Caco-2 (cell line): ENCODE data around the gene MBL2. TPM values are rescaled to one million over a fixed set of nuclear protein-coding genes. Genes with fewer than 3 reads are reported as not detected.

Source experiments
- BruUV-seq: library from RNA; stranded (reverse); fragments of 400-500 nt; replicated peaks from 2 replicates; lab custom pipeline; 2021; lab: Mats Ljungman, UMichigan
- CTCF ChIA-PET: fragments of 300-600 bp; sonication (Branson Sonifier 250); formaldehyde crosslinking; loops from one replicate; lab custom pipeline; 2022; ENCODE audit warnings: antibody characterized with exemption; lab: Charles Lee
- POLR2A ChIA-PET: fragments of 300-600 bp; sonication (Branson Sonifier 250); formaldehyde crosslinking; loops from one replicate; lab custom pipeline; 2022; ENCODE audit warnings: antibody characterized with exemption; lab: Charles Lee
- DNase-seq, 2 experiments: peaks; one replicate each; pipeline versions ENCODE4 v3.0.0 to v3.0.0-alpha.2; 2020 to 2022
- H3K27me3 ChIP-seq: replicated peaks from 2 replicates; pipeline ENCODE4 v1.6.0; 2011; ENCODE audit warnings: low read length; ENCODE audit not compliant: control insufficient read depth, insufficient read depth
- H3K36me3 ChIP-seq: 2 replicates; pipeline ENCODE4 v1.5.1; 2011; ENCODE audit warnings: low read length; ENCODE audit not compliant: control insufficient read depth, insufficient read depth
- H3K4me1 ChIP-seq: fragments of 250-450 bp; sonication (Bioruptor Pico); 2 replicates; pipeline ENCODE4 v1.5.1; 2020; ENCODE audit warnings: mild to moderate bottlenecking
- H3K4me3 ChIP-seq: 2 replicates; pipeline ENCODE4 v1.5.1; 2011; ENCODE audit warnings: low read depth, mild to moderate bottlenecking, control low read depth, low read length
- H3K9me3 ChIP-seq: fragments of 250-450 bp; sonication (Bioruptor Pico); 2 replicates; pipeline ENCODE4 v1.5.1; 2020; ENCODE audit warnings: mild to moderate bottlenecking, moderate library complexity
- H3K27ac Mint-ChIP-seq: one replicate; pipeline ENCODE4 v1.8.0; 2022; ENCODE audit warnings: mixed read lengths; ENCODE audit not compliant: unreplicated experiment
- H3K27me3 Mint-ChIP-seq: one replicate; pipeline ENCODE4 v1.8.0; 2022; ENCODE audit warnings: mixed read lengths; ENCODE audit not compliant: insufficient read depth, unreplicated experiment
- H3K36me3 Mint-ChIP-seq: one replicate; pipeline ENCODE4 v1.8.0; 2022; ENCODE audit warnings: mild to moderate bottlenecking, mixed read lengths; ENCODE audit not compliant: insufficient read depth, unreplicated experiment
- H3K4me1 Mint-ChIP-seq: one replicate; pipeline ENCODE4 v1.8.0; 2022; ENCODE audit warnings: low read depth, mixed read lengths; ENCODE audit not compliant: unreplicated experiment
- H3K4me3 Mint-ChIP-seq: one replicate; pipeline ENCODE4 v1.8.0; 2022; ENCODE audit warnings: mild to moderate bottlenecking, moderate library complexity, mixed read lengths; ENCODE audit not compliant: unreplicated experiment
- H3K9me3 Mint-ChIP-seq: one replicate; pipeline ENCODE4 v1.8.0; 2022; ENCODE audit warnings: mixed read lengths; ENCODE audit not compliant: unreplicated experiment
- intact Hi-C: fragments of 100-400 bp; cut with micrococcal nuclease; formaldehyde crosslinking; loops from one replicate; pipeline ENCODE4 v1.10.0; 2022; ENCODE audit not compliant: unreplicated experiment
- total RNA-seq: library from RNA; stranded (reverse); gene quantifications from 2 replicates; pipeline ENCODE4 v1.2.3, GENCODE V29; 2022
- TF ChIP-seq, protein P1 (sequence below), 2 experiments: fragments of 200-600 bp in 1 of 2; IDR thresholded peaks; 1 replicate in 1 of 2; 2 replicates in 1 of 2; pipeline versions ENCODE4 v1.5.1 to v1.8.0; 2011 to 2022; ENCODE audit warnings: antibody characterized with exemption in 1 of 2, control low read depth in 1 of 2, inconsistent platforms in 1 of 2, low read depth in 1 of 2, low read length in 1 of 2, mild to moderate bottlenecking in 1 of 2, moderate library complexity in 1 of 2; ENCODE audit not compliant: insufficient read depth in 1 of 2, severe bottlenecking in 1 of 2, unreplicated experiment in 1 of 2

MBL2 gene
- total RNA-seq, 1 experiment from 2014 or later: 0.20 TPM

DNA sequence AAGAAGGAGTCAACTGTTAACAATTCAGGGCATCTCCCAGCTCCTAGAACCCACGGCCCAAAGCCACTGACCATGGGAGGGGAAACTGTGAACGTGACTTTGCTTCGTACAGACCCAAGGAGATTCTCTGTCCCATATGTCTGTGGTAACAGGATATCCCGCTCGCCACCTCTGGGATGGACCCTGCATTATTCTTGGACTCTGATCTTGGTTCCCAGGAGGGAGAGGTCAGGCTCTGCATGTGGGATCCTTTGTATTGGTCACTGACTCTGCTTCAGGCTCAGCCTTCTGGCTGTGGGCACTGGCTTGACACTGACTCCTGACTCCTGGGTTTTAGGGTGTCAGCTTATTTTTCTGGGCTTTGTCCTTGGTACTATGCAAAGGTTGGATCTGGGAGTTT is 13.5 kb upstream of the MBL2 start:
- H3K9me3 Mint-ChIP-seq: no peaks in the 10 kb centered on the region
- H3K36me3 Mint-ChIP-seq: no peaks in the 10 kb centered on the region
- ChIA-PET CTCF (interaction anchor here (1.3 kb wide), 1 partner anchor 32 kb away, joined by 3 read pairs; no protein-coding TSS in a partner anchor), POLR2A (no interaction called here)
- no TSS peak for BruUV-seq
- H3K27ac Mint-ChIP-seq: no peak overlapping the region
- DNase-seq: no peak
- Histone ChIP-seq H3K27me3 (no peaks in the 10 kb centered on the region), H3K4me1 (no peaks in the 10 kb centered on the region), H3K9me3 (no peaks in the 10 kb centered on the region; the same call in 1 of the 2 replicates), H3K4me3 (no peak overlapping the region), H3K36me3 (no peaks in the 10 kb centered on the region)
- intact Hi-C loops: no loop called here
- no peak overlapping the region for H3K4me3 Mint-ChIP-seq
- peaks cover 2% of the 10 kb centered on the region for H3K27me3 Mint-ChIP-seq
- H3K4me1 Mint-ChIP-seq: no peaks in the 10 kb centered on the region
- TF ChIP-seq, protein P1, sequence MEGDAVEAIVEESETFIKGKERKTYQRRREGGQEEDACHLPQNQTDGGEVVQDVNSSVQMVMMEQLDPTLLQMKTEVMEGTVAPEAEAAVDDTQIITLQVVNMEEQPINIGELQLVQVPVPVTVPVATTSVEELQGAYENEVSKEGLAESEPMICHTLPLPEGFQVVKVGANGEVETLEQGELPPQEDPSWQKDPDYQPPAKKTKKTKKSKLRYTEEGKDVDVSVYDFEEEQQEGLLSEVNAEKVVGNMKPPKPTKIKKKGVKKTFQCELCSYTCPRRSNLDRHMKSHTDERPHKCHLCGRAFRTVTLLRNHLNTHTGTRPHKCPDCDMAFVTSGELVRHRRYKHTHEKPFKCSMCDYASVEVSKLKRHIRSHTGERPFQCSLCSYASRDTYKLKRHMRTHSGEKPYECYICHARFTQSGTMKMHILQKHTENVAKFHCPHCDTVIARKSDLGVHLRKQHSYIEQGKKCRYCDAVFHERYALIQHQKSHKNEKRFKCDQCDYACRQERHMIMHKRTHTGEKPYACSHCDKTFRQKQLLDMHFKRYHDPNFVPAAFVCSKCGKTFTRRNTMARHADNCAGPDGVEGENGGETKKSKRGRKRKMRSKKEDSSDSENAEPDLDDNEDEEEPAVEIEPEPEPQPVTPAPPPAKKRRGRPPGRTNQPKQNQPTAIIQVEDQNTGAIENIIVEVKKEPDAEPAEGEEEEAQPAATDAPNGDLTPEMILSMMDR (IDR thresholded peaks at IDR 0.05; ENCODE audit: insufficient read depth in 1 of 2, low read depth in 1 of 2, low read length in 1 of 2, severe bottlenecking in 1 of 2, unreplicated experiment in 1 of 2): no peak

DNA sequence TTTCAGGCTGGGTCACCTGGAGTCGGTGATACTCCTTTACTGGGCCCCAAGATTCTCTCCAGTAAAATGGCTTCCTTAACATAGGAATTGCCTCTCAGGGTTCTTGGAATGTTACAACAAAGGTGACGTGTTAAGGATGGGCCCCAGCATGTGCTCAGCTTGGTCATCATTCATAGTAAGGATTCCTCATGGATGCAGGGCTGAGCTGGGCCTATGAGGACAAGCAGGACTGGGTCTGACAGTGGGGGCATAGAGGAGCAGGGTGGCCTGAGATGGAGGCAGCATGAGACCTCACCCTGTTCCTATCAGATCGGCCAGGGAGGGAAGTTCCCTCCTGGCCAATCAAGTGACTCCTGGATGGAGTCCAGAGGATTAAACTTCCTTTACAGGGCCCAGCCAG is 12.8 kb upstream of the MBL2 start:
- Mint-ChIP-seq H3K9me3 (no peaks in the 10 kb centered on the region), H3K36me3 (no peaks in the 10 kb centered on the region), H3K27ac (no peak overlapping the region), H3K4me1 (no peaks in the 10 kb centered on the region), H3K27me3 (peaks cover 2% of the 10 kb centered on the region), H3K4me3 (no peak overlapping the region)
- no peaks in the 10 kb centered on the region for H3K36me3 ChIP-seq
- no peaks in the 10 kb centered on the region for H3K27me3 ChIP-seq
- DNase-seq: no peak
- CTCF ChIA-PET: no interaction called here
- no peaks in the 10 kb centered on the region; the same call in 1 of the 2 replicates for H3K9me3 ChIP-seq
- POLR2A ChIA-PET: no interaction called here
- TF ChIP-seq, protein P1 (IDR thresholded peaks at IDR 0.05; ENCODE audit: insufficient read depth in 1 of 2, low read depth in 1 of 2, low read length in 1 of 2, severe bottlenecking in 1 of 2, unreplicated experiment in 1 of 2): no peak
- no peak overlapping the region for H3K4me3 ChIP-seq
- H3K4me1 ChIP-seq: no peaks in the 10 kb centered on the region
- intact Hi-C loops: no loop called here
- no TSS peak for BruUV-seq

- Mint-ChIP-seq H3K27me3 (peaks cover 2% of the 10 kb centered on the region), H3K4me1 (peaks cover 8% of the 10 kb centered on the region), H3K9me3 (no peaks in the 10 kb centered on the region), H3K27ac (no peak overlapping the region), H3K36me3 (no peaks in the 10 kb centered on the region), H3K4me3 (no peak overlapping the region)
- POLR2A ChIA-PET: no interaction called here
- Histone ChIP-seq H3K4me1 (no peaks in the 10 kb centered on the region), H3K36me3 (no peaks in the 10 kb centered on the region), H3K9me3 (no peaks in the 10 kb centered on the region), H3K4me3 (no peak overlapping the region), H3K27me3 (no peaks in the 10 kb centered on the region)
- intact Hi-C loops: no loop called here
- CTCF ChIA-PET: no interaction called here
- no peak for DNase-seq
- no TSS peak for BruUV-seq
- TF ChIP-seq, protein P1 (IDR thresholded peaks at IDR 0.05; ENCODE audit: insufficient read depth in 1 of 2, low read depth in 1 of 2, low read length in 1 of 2, severe bottlenecking in 1 of 2, unreplicated experiment in 1 of 2): no peak
Measured at GRCh38 chr10:52783726-52784125, 11.1 kb upstream of the MBL2 start.
